ENCODE results near the gene METTL21A.
A peak's percentile ranks its signal among the peaks of the same experiment; 100 is the strongest.

METTL21A gene

GRCh38 chr2:207624185-207625013 is 795 bp downstream of the METTL21A start:
- DNase-seq (ENCODE audit: low spot score): peak; percentile 67

GRCh38 chr2:207621501-207622039 is 3.6 kb downstream of the METTL21A start:
- DNase-seq (ENCODE audit: low spot score): no peak

GRCh38 chr2:207619764-207620203 is 5.4 kb downstream of the METTL21A start:
- no peak for DNase-seq (ENCODE audit: low spot score)

- no peak for DNase-seq (ENCODE audit: low spot score)
Observed at GRCh38 chr2:207617011-207617671, 8.1 kb downstream of the METTL21A start.

- no peak for DNase-seq (ENCODE audit: low spot score)
Observed at GRCh38 chr2:207616185-207616584, 9.0 kb downstream of the METTL21A start.

- no peak for DNase-seq (ENCODE audit: low spot score)
Observed at GRCh38 chr2:207614824-207615223, 10.4 kb downstream of the METTL21A start.

- DNase-seq (ENCODE audit: low spot score): no peak
Observed at GRCh38 chr2:207612714-207613113, 12.5 kb downstream of the METTL21A start.

GRCh38 chr2:207606829-207607228 is 18.4 kb downstream of the METTL21A start:
- no peak for DNase-seq (ENCODE audit: low spot score)

- no peak for DNase-seq (ENCODE audit: low spot score)
Observed at GRCh38 chr2:207606399-207606798, 18.8 kb downstream of the METTL21A start.

GRCh38 chr2:207603486-207603885 is 21.7 kb downstream of the METTL21A start:
- DNase-seq (ENCODE audit: low spot score): no peak

GRCh38 chr2:207601774-207602173 is 23.4 kb downstream of the METTL21A start:
- no peak for DNase-seq (ENCODE audit: low spot score)

GRCh38 chr2:207600231-207600630 is 25.0 kb downstream of the METTL21A start:
- no peak for DNase-seq (ENCODE audit: low spot score)

GRCh38 chr2:207599636-207600035 is 25.6 kb downstream of the METTL21A start:
- DNase-seq (ENCODE audit: low spot score): no peak

GRCh38 chr2:207594731-207595130 is 30.5 kb downstream of the METTL21A start:
- no peak for DNase-seq (ENCODE audit: low spot score)

- no peak for DNase-seq (ENCODE audit: low spot score)
Observed at GRCh38 chr2:207594264-207594663, 30.9 kb downstream of the METTL21A start.

GRCh38 chr2:207593277-207593676 is 31.9 kb downstream of the METTL21A start:
- no peak for DNase-seq (ENCODE audit: low spot score)

GRCh38 chr2:207589143-207589542 is 36.1 kb downstream of the METTL21A start:
- DNase-seq (ENCODE audit: low spot score): no peak

- no peak for DNase-seq (ENCODE audit: low spot score)
Observed at GRCh38 chr2:207587305-207587704, 37.9 kb downstream of the METTL21A start.

GRCh38 chr2:207584952-207585351 is 40.2 kb downstream of the METTL21A start:
- DNase-seq (ENCODE audit: low spot score): no peak

- DNase-seq (ENCODE audit: low spot score): no peak
Observed at GRCh38 chr2:207571370-207571769, 53.8 kb downstream of the METTL21A start.

- DNase-seq (ENCODE audit: low spot score): no peak
Observed at GRCh38 chr2:207567671-207568070, 57.5 kb downstream of the METTL21A start.

GRCh38 chr2:207565736-207566500 is 59.3 kb downstream of the METTL21A start:
- no peak for DNase-seq (ENCODE audit: low spot score)

Measured in cerebellar cortex (tissue), 1 donor.